Osteocyte (in vitro differentiated cells): Measurements from ENCODE around the gene BBX. TPM values are rescaled to one million over a fixed set of nuclear protein-coding genes. Genes with fewer than 3 reads are reported as not detected.

Source experiments
- DNase-seq: peaks from one replicate; pipeline ENCODE4 v3.0.0; 2021; ENCODE audit warnings: mixed read lengths; ENCODE audit not compliant: unreplicated experiment; ENCODE audit errors: extremely low spot score
- H3K27ac Mint-ChIP-seq: one replicate; pipeline ENCODE4 v1.8.0; 2021; ENCODE audit warnings: mild to moderate bottlenecking, mixed read lengths; ENCODE audit not compliant: unreplicated experiment
- H3K27me3 Mint-ChIP-seq: one replicate; pipeline ENCODE4 v1.8.0; 2021; ENCODE audit warnings: mixed read lengths; ENCODE audit not compliant: unreplicated experiment
- H3K36me3 Mint-ChIP-seq: one replicate; pipeline ENCODE4 v1.8.0; 2021; ENCODE audit warnings: mixed read lengths; ENCODE audit not compliant: unreplicated experiment
- H3K4me1 Mint-ChIP-seq: one replicate; pipeline ENCODE4 v1.8.0; 2021; ENCODE audit warnings: mixed read lengths; ENCODE audit not compliant: unreplicated experiment
- H3K4me3 Mint-ChIP-seq: one replicate; pipeline ENCODE4 v1.8.0; 2021; ENCODE audit warnings: mild to moderate bottlenecking, moderate library complexity, mixed read lengths; ENCODE audit not compliant: unreplicated experiment
- H3K9me3 Mint-ChIP-seq: one replicate; pipeline ENCODE4 v1.8.0; 2021; ENCODE audit warnings: mixed read lengths; ENCODE audit not compliant: unreplicated experiment
- total RNA-seq: library from RNA; stranded (reverse); gene quantifications from 2 replicates; pipeline ENCODE4 v1.2.1, GENCODE V29; 2021
- TF ChIP-seq, protein P1 (sequence below): fragments of 200-600 bp; sonication (generic); IDR thresholded peaks from 2 replicates; pipeline ENCODE4 v1.5.0; 2021; ENCODE audit warnings: antibody characterized with exemption, mild to moderate bottlenecking, moderate library complexity

BBX gene
- total RNA-seq, 1 donor from 2014 or later = 92.2 TPM

DNA sequence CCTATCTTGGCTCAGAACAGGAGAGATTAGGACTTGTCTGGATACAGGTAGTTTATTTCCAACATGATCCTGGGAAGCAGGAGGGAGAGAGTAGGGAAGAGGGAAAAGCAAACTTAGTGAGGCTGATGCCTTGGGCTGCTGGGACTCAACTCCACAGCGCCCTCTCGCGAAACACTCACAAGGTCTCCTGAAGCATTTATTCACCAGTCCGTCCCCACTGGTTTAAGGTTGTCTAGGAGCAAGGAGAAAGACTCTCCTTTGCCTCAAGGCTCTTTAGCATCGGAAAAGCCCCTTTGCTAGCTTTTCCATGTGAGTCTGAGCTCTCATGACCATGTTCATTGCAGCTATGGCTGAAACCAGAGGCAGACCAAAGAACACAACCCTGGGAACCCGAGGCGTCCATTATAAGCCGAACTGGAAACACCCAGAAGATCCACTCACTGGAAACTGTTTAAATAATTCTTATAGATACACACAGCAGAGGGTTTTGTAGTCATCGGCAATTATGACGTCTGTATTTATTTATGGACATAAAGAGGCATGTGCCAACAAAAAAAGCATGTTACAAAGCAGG, 323.6 kb downstream of the BBX start:
- Mint-ChIP-seq H3K27me3 (peaks cover 8% of the 10 kb centered on the region), H3K4me3 (no peak overlapping the region), H3K4me1 (peaks cover 4% of the 10 kb centered on the region), H3K27ac (no peak overlapping the region), H3K36me3 (no peaks in the 10 kb centered on the region), H3K9me3 (no peaks in the 10 kb centered on the region)
- no peak for DNase-seq
- TF ChIP-seq, protein P1, sequence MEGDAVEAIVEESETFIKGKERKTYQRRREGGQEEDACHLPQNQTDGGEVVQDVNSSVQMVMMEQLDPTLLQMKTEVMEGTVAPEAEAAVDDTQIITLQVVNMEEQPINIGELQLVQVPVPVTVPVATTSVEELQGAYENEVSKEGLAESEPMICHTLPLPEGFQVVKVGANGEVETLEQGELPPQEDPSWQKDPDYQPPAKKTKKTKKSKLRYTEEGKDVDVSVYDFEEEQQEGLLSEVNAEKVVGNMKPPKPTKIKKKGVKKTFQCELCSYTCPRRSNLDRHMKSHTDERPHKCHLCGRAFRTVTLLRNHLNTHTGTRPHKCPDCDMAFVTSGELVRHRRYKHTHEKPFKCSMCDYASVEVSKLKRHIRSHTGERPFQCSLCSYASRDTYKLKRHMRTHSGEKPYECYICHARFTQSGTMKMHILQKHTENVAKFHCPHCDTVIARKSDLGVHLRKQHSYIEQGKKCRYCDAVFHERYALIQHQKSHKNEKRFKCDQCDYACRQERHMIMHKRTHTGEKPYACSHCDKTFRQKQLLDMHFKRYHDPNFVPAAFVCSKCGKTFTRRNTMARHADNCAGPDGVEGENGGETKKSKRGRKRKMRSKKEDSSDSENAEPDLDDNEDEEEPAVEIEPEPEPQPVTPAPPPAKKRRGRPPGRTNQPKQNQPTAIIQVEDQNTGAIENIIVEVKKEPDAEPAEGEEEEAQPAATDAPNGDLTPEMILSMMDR = peak; percentile 63

DNA sequence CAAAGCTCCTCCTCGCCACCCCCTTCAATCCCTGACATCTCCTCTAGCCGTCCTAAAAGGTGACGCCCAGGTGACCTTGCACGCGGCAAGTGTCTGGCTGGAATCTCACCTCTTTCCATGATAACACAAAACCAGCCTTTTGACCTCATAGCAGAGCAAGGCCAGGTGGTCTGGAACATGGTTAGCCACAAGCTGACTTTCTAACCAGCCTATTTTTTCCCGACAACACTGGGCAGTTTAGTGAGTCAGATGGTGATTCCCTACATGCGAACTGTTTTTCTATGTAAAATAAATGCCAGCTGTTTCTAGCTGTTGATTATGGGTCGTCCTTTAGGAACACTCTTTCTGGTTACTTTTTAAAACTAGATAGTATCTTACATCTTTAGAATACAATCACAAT, 325.0 kb downstream of the BBX start:
- H3K4me3 Mint-ChIP-seq = no peak overlapping the region
- H3K4me1 Mint-ChIP-seq = peaks cover 4% of the 10 kb centered on the region
- TF ChIP-seq, protein P1 = no peak
- no peaks in the 10 kb centered on the region for H3K36me3 Mint-ChIP-seq
- no peak overlapping the region for H3K27ac Mint-ChIP-seq
- H3K9me3 Mint-ChIP-seq = peaks cover 3% of the 10 kb centered on the region
- H3K27me3 Mint-ChIP-seq = peaks cover 8% of the 10 kb centered on the region
- DNase-seq = no peak

DNA sequence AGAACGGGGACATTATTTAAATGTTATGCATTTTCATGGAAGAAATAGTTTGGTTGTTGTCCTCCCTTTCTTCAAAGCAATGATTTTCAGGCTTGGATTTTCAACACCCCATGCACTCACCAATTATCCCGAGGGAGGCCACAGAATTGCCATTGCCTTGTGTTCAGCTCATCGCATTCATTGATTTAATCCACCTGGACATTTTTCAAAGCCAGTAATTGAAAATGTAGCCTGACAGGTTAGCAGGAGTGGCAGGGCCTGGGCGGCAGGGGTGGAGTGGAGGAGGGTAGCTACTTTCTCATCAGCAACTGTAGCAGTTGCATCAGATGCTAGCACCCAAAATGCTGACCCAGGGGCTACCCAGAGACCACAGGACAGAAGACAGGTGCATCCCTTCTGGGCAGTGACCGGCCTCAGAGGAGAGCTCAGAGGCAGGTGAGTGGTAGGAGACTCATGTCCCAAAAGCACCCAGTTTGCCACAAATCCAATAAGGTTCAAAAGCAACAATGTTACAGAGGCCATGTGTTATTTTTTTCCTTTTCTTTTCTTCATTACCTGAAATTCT, 325.7 kb downstream of the BBX start:
- peaks cover 4% of the 10 kb centered on the region for H3K9me3 Mint-ChIP-seq
- no peak overlapping the region for H3K27ac Mint-ChIP-seq
- no peaks in the 10 kb centered on the region for H3K36me3 Mint-ChIP-seq
- TF ChIP-seq, protein P1 = no peak
- H3K4me1 Mint-ChIP-seq = peaks cover 4% of the 10 kb centered on the region
- no peak overlapping the region for H3K4me3 Mint-ChIP-seq
- DNase-seq = no peak
- H3K27me3 Mint-ChIP-seq = peaks cover 8% of the 10 kb centered on the region

DNA sequence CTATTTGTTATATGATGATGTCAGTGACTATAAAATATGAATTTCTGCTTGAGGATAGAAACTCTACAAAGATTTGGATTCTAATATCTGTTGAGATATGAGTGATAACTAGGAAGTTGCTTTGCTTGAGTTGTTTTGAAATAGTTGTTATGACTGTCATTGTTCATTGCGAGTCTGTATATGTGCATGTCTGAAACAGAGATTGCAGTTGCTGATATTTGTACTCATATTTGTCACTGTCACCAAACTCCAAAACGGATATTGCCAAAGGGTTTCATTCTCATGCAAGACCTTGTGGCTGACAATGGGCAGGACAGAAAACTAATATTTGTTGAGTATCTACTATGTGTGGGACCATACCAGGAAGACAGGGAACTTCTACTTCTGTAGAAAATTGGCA, 327.9 kb downstream of the BBX start:
- H3K4me3 Mint-ChIP-seq = no peak overlapping the region
- H3K4me1 Mint-ChIP-seq = peaks cover 2% of the 10 kb centered on the region
- H3K9me3 Mint-ChIP-seq = peaks cover 4% of the 10 kb centered on the region
- no peak overlapping the region for H3K27ac Mint-ChIP-seq
- peaks cover 8% of the 10 kb centered on the region for H3K27me3 Mint-ChIP-seq
- no peak for DNase-seq
- H3K36me3 Mint-ChIP-seq = no peaks in the 10 kb centered on the region
- TF ChIP-seq, protein P1 = no peak

DNA sequence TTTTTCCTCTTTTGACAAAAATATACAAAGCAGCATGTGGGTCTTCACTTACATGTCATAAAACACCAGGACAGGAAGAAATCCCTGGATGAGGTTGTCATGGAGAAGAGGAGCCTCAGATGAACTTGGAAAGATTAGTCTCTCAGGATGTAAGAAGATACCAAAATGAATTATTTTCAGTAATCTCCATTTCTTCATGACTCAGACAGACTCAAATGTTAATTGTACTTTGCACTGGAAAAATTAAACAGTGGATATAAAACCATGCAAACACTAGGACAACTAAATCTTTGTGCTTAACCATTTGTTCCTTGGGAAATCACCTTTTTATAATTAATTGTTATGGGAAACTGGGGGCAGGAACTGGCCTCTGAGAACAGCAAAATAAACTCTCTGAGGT, 331.1 kb downstream of the BBX start:
- H3K4me3 Mint-ChIP-seq = no peak overlapping the region
- no peaks in the 10 kb centered on the region for H3K4me1 Mint-ChIP-seq
- H3K27ac Mint-ChIP-seq = no peak overlapping the region
- TF ChIP-seq, protein P1 = no peak
- peaks cover 8% of the 10 kb centered on the region for H3K27me3 Mint-ChIP-seq
- no peaks in the 10 kb centered on the region for H3K36me3 Mint-ChIP-seq
- DNase-seq = no peak
- H3K9me3 Mint-ChIP-seq = peaks cover 4% of the 10 kb centered on the region
